Duodenal mucosa (tissue), 2 donors: ENCODE results near the gene CSTPP1.

Experiments used
- H3K27ac ChIP-seq: one replicate; pipeline ENCODE4 v1.7.0; 2013; ENCODE audit warnings: low read depth, low read length
- H3K27me3 ChIP-seq, 2 donors: one replicate each; pipeline ENCODE4 v1.7.0; 2013; ENCODE audit warnings: low read length in 2 of 2, control low read depth in 1 of 2; ENCODE audit not compliant: insufficient read depth in 2 of 2, control insufficient read depth in 1 of 2
- H3K36me3 ChIP-seq, 2 donors: one replicate each; pipeline ENCODE4 v1.7.0; 2013; ENCODE audit warnings: low read length in 2 of 2, control low read depth in 1 of 2; ENCODE audit not compliant: insufficient read depth in 2 of 2, control insufficient read depth in 1 of 2
- H3K4me1 ChIP-seq, 2 donors: one replicate each; pipeline ENCODE4 v1.7.0; 2013; ENCODE audit warnings: low read length in 2 of 2, control low read depth in 1 of 2; ENCODE audit not compliant: insufficient read depth in 2 of 2, control insufficient read depth in 1 of 2
- H3K4me3 ChIP-seq, 2 donors: one replicate each; pipeline ENCODE4 v1.7.0; 2013; ENCODE audit warnings: low read length in 2 of 2, low read depth in 1 of 2
- H3K9ac ChIP-seq, 2 donors: one replicate each; pipeline ENCODE4 v1.7.0; 2013; ENCODE audit warnings: low read length in 2 of 2, low read depth in 1 of 2
- H3K9me3 ChIP-seq, 2 donors: one replicate each; pipeline ENCODE4 v1.7.0; 2013; ENCODE audit warnings: low read length in 2 of 2, control low read depth in 1 of 2; ENCODE audit not compliant: control insufficient read depth in 1 of 2

CSTPP1 gene

GRCh38 chr11:47158242-47158641 lies 221.7 kb downstream of the CSTPP1 start:
- H3K4me3 ChIP-seq, result no peak overlapping the region
- H3K4me1 ChIP-seq, result peaks cover 4 to 5% of the 10 kb centered on the region in 2 donors
- no peaks in the 10 kb centered on the region for H3K9me3 ChIP-seq
- H3K9ac ChIP-seq, result no peak overlapping the region
- H3K36me3 ChIP-seq, result peaks cover 3% of the 10 kb centered on the region in 2 donors
- no peaks in the 10 kb centered on the region for H3K27me3 ChIP-seq
- H3K27ac ChIP-seq, result no peak overlapping the region

GRCh38 chr11:47160753-47161133 lies 224.2 kb downstream of the CSTPP1 start:
- Histone ChIP-seq H3K9me3 (no peaks in the 10 kb centered on the region), H3K27ac (no peak overlapping the region), H3K27me3 (no peaks in the 10 kb centered on the region), H3K9ac (no peak overlapping the region), H3K4me1 (no peaks in the 10 kb centered on the region), H3K4me3 (no peak overlapping the region), H3K36me3 (peaks cover 19 to 25% of the 10 kb centered on the region in 2 donors)

DNA sequence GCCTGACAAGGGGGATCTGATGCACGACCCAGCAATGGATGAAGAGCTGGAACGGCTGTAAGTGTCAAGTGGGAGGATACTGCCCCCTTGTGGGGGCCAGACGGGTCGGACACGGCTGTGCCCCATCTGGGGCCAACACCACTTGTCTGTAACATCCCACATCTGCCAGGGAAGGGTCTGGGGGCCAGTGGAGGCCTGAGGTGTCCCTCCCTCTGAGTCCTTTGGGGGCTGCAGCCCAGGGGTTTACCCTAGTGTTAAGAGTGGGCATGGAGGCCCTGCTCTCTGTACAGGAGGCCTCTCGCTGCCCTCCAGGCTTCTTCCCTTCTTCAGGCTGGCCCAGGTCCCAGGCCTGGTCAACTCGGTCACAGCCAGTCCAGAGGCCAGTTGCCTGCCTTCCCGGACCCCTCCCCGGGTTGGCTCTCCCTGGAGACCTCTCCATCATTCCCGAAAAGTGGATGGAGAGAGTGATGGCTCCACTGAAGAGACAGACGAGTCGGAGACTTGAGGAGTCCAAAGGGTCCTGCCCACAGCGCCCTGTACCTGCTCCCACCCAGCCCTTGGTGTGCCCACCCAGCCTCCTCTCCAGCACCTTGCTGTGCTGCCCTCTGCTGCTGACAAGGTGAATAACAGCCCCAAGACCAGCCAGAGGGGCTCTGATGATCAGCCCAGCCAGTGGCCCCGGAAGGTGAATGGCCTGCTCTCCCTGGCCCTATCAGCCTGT lies 224.7 kb downstream of the CSTPP1 start:
- H3K4me1 ChIP-seq, result no peaks in the 10 kb centered on the region
- H3K9me3 ChIP-seq, result no peaks in the 10 kb centered on the region
- no peak overlapping the region for H3K27ac ChIP-seq
- H3K36me3 ChIP-seq, result peaks cover 22 to 30% of the 10 kb centered on the region in 2 donors
- no peaks in the 10 kb centered on the region for H3K27me3 ChIP-seq
- no peak overlapping the region for H3K9ac ChIP-seq
- no peak overlapping the region for H3K4me3 ChIP-seq

- peaks cover 28 to 36% of the 10 kb centered on the region in 2 donors for H3K36me3 ChIP-seq
- H3K27me3 ChIP-seq, result no peaks in the 10 kb centered on the region
- H3K9ac ChIP-seq, result no peak overlapping the region
- H3K4me3 ChIP-seq, result no peak overlapping the region
- H3K4me1 ChIP-seq, result no peaks in the 10 kb centered on the region
- H3K27ac ChIP-seq, result no peak overlapping the region
- no peaks in the 10 kb centered on the region for H3K9me3 ChIP-seq
These were observed 225.3 kb downstream of the CSTPP1 start for GRCh38 chr11:47161890-47162289.

DNA sequence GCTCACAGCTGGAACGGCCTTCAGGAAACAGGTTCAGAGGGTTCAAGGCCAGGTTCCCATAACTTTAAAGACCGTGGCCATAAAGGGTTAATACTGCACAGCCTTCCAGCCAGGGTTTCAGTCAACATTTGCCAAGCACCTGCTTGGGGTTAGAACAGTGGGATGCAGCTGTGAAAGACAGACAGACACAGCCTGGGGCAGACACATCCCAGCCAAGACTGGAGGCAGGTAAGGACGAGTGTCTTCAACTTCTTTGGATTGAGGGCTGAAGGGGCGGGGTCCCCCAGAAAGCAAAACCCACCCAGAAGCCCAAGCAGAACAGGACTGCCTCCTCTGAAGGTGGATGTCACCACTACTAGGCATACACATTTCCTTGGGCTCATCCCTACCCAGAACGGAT lies 225.9 kb downstream of the CSTPP1 start:
- H3K27ac ChIP-seq, result no peak overlapping the region
- peaks cover 32 to 42% of the 10 kb centered on the region in 2 donors for H3K36me3 ChIP-seq
- H3K9ac ChIP-seq, result no peak overlapping the region
- H3K4me1 ChIP-seq, result no peaks in the 10 kb centered on the region
- no peaks in the 10 kb centered on the region for H3K9me3 ChIP-seq
- no peak overlapping the region for H3K4me3 ChIP-seq
- no peaks in the 10 kb centered on the region for H3K27me3 ChIP-seq

DNA sequence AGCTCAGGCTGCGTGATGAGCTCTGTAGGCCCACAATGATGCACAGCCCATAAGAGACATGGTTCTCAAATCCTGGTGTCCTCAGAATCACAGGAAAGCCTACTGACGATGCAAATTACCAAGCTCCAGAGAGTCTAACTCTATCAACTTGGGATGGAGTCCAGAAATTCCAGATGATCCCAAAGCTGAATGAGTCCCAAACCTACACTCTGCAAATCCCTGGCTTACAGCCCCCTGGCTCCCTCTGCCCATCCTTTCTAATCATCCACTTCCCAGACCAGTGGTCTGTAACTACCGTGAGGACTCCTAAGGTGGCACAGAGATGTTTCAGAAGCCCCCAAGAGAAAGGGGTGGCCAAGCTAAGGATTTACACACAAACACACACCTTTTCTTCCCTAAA lies 226.6 kb downstream of the CSTPP1 start:
- Histone ChIP-seq H3K4me1 (no peaks in the 10 kb centered on the region), H3K9me3 (no peaks in the 10 kb centered on the region), H3K27me3 (no peaks in the 10 kb centered on the region), H3K4me3 (no peak overlapping the region), H3K27ac (no peak overlapping the region), H3K36me3 (peaks cover 37 to 49% of the 10 kb centered on the region in 2 donors), H3K9ac (no peak overlapping the region)

DNA sequence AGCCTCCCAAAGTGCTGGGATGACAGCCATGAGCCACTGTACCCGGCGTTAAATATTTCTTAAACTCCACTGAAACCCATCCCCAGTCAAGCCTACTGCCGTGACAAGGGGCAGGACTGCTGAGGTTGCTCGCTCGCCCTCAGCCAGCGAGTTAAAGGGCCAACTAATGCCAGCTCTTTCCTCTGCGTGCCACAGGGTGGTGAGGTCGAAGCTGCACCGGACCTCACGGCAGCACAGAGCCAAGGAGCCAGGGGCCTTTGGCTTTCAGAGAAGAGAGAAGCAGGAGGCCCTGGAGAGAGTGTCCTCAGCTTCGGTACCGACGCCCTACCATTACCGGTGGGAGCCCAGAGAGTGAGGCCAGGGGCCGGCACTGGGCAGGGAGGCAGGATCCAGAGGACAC lies 227.3 kb downstream of the CSTPP1 start:
- H3K9me3 ChIP-seq, result no peaks in the 10 kb centered on the region
- H3K27ac ChIP-seq, result no peak overlapping the region
- no peaks in the 10 kb centered on the region for H3K27me3 ChIP-seq
- H3K4me1 ChIP-seq, result no peaks in the 10 kb centered on the region
- H3K36me3 ChIP-seq, result peaks cover 41 to 56% of the 10 kb centered on the region in 2 donors
- H3K9ac ChIP-seq, result no peak overlapping the region
- no peak overlapping the region for H3K4me3 ChIP-seq

DNA sequence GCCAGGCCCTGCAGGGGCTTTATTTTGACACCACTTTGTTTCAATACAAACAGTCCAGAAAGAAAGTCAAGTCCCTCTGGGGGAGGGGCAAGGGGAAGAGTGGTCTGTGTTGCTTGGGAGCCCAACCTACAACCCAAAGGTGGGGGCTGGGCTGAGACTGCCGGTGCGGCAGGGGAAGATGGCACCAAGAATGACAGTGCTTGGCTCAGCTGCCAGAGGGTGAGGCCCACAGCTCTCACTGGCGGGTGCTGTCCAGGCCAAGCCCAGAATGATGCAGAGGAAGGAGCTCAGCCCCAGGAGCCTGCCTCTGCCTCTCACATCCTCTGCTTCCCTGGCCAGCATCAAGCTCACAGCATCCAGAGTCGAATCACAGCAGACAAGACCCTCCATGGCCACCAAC lies 227.8 kb downstream of the CSTPP1 start:
- no peaks in the 10 kb centered on the region for H3K4me1 ChIP-seq
- no peaks in the 10 kb centered on the region for H3K9me3 ChIP-seq
- H3K36me3 ChIP-seq, result peaks cover 41 to 59% of the 10 kb centered on the region in 2 donors
- no peaks in the 10 kb centered on the region for H3K27me3 ChIP-seq
- H3K9ac ChIP-seq, result no peak overlapping the region
- no peak overlapping the region for H3K27ac ChIP-seq
- no peak overlapping the region for H3K4me3 ChIP-seq

DNA sequence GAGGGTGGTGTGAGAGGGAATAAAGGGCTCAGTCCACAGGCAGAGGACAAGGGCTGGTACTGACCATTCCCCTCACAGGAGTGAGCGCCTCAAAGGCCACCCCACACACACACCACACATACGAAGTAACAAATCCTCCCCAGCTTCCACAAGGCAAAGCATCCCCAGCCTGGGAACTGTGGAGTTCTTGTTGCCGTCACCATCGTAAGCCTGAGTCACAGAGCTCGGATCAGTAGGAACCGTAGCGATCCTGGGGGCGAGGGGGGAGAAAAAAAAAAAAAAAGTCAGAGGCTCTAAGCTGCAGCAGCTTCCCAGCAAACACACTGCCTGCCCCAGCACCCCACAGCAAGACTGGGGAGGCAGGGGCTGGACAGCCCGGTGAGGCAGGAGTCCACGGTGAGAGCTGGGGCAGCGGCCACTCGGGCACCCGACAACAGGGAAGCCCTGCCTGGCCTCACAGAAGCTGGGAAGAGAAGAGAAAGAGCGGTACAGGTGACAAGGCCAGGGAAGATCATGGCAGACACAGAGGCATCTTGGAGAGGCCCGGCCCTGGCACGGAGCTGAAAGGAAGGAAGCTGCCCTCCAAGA lies 228.8 kb downstream of the CSTPP1 start:
- H3K27ac ChIP-seq, result no peak overlapping the region

DNA sequence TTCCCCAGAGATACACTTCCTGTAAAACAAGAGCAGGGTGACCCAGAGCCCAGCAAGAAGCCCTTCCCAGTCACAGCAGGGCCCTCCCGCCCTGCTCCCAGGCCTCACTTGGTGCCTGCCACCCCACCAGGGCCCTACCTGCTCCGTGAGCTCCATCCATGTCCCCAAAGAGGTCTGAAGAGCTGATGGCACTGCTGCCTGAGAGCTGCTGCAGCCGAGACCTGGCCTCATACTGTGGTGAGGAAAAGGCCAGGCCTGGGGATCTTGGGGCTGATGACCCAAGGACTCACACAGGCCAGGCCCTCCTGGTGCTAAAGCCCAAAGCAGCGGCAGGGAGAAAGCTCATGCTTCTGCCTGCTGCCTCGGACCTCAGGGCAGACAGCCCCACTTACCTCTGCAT lies 229.8 kb downstream of the CSTPP1 start:
- no peak overlapping the region for H3K27ac ChIP-seq

More for the DNA sequence above, 228.8 kb downstream of the CSTPP1 start:
- Histone ChIP-seq H3K36me3 (peaks cover 41 to 67% of the 10 kb centered on the region in 2 donors), H3K4me3 (no peak overlapping the region), H3K27me3 (no peaks in the 10 kb centered on the region), H3K4me1 (no peaks in the 10 kb centered on the region), H3K9me3 (no peaks in the 10 kb centered on the region), H3K9ac (no peak overlapping the region)

More for the DNA sequence above, 229.8 kb downstream of the CSTPP1 start:
- H3K4me3 ChIP-seq, result no peak overlapping the region
- H3K27me3 ChIP-seq, result no peaks in the 10 kb centered on the region
- no peak overlapping the region for H3K9ac ChIP-seq
- peaks cover 44 to 74% of the 10 kb centered on the region in 2 donors for H3K36me3 ChIP-seq
- H3K4me1 ChIP-seq, result no peaks in the 10 kb centered on the region
- H3K9me3 ChIP-seq, result no peaks in the 10 kb centered on the region
